Ishikawa (cell line): Measurements from ENCODE around the gene CEP83.

Experiments used
- CREB1 ChIP-seq: IDR thresholded peaks from 2 replicates; pipeline ENCODE4 v1.6.1; 2012; ENCODE audit warnings: low read depth
- MAX ChIP-seq: IDR thresholded peaks from 2 replicates; pipeline ENCODE4 v1.6.1; 2012
- REST ChIP-seq: IDR thresholded peaks from 2 replicates; pipeline ENCODE4 v1.6.1; 2012; ENCODE audit warnings: low read depth, mild to moderate bottlenecking

DNA sequence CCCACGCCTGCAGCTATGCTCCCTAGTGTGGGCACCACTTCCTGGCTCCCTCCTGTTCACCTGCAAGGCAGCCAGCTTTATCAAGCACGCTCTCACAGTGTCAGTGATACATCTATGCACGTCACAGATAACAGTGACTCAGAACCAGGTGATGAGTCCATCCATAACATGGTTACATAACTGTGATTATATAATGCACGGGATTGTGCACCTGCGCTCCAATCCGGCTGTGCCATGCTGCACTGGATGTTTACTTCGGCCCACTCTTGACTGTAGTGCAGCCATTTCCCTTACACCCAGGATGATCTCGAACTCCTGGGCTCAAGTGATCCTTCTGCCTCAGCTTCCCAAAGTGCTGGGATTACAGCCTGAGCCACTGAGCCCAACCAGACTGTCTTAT lies 38.4 kb upstream of the CEP83 start:
- TF ChIP-seq REST (no peak), MAX (no peak), CREB1 (no peak)
